Purkinje cell (primary cell): Measurements from ENCODE around the gene DES. TPM values are rescaled to one million over a fixed set of nuclear protein-coding genes. Genes with fewer than 3 reads are reported as not detected.

Experiments
- polyA plus RNA-seq: library from polyadenylated mRNA; unstranded; fragments of >200 nt; fragmentation: Nextera tagmentation; gene quantifications from 2 replicates; pipeline ENCODE4 v1.2.1, GENCODE V29; 2014

The DES gene
- not detected in 2 replicates for polyA plus RNA-seq

DNA sequence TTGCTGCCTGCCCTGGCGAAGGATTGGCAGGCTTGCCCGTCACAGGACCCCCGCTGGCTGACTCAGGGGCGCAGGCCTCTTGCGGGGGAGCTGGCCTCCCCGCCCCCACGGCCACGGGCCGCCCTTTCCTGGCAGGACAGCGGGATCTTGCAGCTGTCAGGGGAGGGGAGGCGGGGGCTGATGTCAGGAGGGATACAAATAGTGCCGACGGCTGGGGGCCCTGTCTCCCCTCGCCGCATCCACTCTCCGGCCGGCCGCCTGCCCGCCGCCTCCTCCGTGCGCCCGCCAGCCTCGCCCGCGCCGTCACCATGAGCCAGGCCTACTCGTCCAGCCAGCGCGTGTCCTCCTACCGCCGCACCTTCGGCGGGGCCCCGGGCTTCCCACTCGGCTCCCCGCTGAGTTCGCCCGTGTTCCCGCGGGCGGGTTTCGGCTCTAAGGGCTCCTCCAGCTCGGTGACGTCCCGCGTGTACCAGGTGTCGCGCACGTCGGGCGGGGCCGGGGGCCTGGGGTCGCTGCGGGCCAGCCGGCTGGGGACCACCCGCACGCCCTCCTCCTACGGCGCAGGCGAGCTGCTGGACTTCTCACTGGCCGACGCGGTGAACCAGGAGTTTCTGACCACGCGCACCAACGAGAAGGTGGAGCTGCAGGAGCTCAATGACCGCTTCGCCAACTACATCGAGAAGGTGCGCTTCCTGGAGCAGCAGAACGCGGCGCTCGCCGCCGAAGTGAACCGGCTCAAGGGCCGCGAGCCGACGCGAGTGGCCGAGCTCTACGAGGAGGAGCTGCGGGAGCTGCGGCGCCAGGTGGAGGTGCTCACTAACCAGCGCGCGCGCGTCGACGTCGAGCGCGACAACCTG lies at the start of gene DES:
Gene DES, plus strand, starts transcription at position 223 of the 857 bp plus-strand sequence. Its CDS starts 86 bp downstream, at position 309.

GRCh38 chr2:219387306-219388120 lies 30.7 kb upstream of the DES start, which contains the start of gene DNPEP:
TSS of gene DNPEP (minus strand) at chr2:219387912. CDS start at chr2:219387794, 118 bp downstream.

GRCh38 chr2:219434718-219435525 lies 16.7 kb downstream of the DES start, which contains the start of gene SPEG:
TSS of gene SPEG (plus strand) at chr2:219434843. CDS start at chr2:219434978, 135 bp downstream.

Other genes starting within 250 kb of the DES start
- not detected in 2 replicates for gene SLC23A3, start 248.3 kb upstream of the DES start, polyA plus RNA-seq
- 4.6 and 9.5 TPM in 2 replicates for gene CNPPD1, start 241.5 kb upstream of the DES start, polyA plus RNA-seq
- gene RETREG2, start 240.1 kb upstream of the DES start, polyA plus RNA-seq = 43.3 and 81.2 TPM in 2 replicates
- gene ZFAND2B, start 211.6 kb upstream of the DES start, polyA plus RNA-seq = 6.2 and 7.7 TPM in 2 replicates
- 23.5 and 25.0 TPM in 2 replicates for gene ABCB6, start 199.4 kb upstream of the DES start, polyA plus RNA-seq
- 24.5 and 24.6 TPM in 2 replicates for gene ATG9A, start 188.7 kb upstream of the DES start, polyA plus RNA-seq
- gene ANKZF1, start 188.6 kb upstream of the DES start, polyA plus RNA-seq = 11.0 and 12.0 TPM in 2 replicates
- 0.46 and 3.0 TPM in 2 replicates for gene GLB1L, start 172.9 kb upstream of the DES start, polyA plus RNA-seq
- 2.6 and 9.3 TPM in 2 replicates for gene STK16, start 172.9 kb upstream of the DES start, polyA plus RNA-seq
- gene TUBA4B, start 165.1 kb upstream of the DES start, polyA plus RNA-seq = not detected in 2 replicates
- gene TUBA4A, start 164.5 kb upstream of the DES start, polyA plus RNA-seq = 297 and 356 TPM in 2 replicates
- 16.3 and 37.3 TPM in 2 replicates for gene DNAJB2, start 139.0 kb upstream of the DES start, polyA plus RNA-seq
- gene PTPRN, start 109.0 kb upstream of the DES start, polyA plus RNA-seq = 89.5 and 103 TPM in 2 replicates
- gene RESP18, start 85.6 kb upstream of the DES start, polyA plus RNA-seq = 6.5 TPM in 1 of 2 replicates, not detected in the other
- gene DNPEP, start 30.5 kb upstream of the DES start, polyA plus RNA-seq = 14.2 and 14.7 TPM in 2 replicates
- gene SPEG, start 16.5 kb downstream of the DES start, polyA plus RNA-seq = 1.5 and 3.0 TPM in 2 replicates
- 2.8 and 5.3 TPM in 2 replicates for gene GMPPA, start 80.5 kb downstream of the DES start, polyA plus RNA-seq
- gene ASIC4, start 96.1 kb downstream of the DES start, polyA plus RNA-seq = not detected in 2 replicates
- 3.1 and 10.5 TPM in 2 replicates for gene CHPF, start 125.4 kb downstream of the DES start, polyA plus RNA-seq
- gene TMEM198, start 125.7 kb downstream of the DES start, polyA plus RNA-seq = 0.97 and 0.99 TPM in 2 replicates
- 11.5 and 14.0 TPM in 2 replicates for gene OBSL1, start 153.2 kb downstream of the DES start, polyA plus RNA-seq
- gene INHA, start 153.9 kb downstream of the DES start, polyA plus RNA-seq = 0.60 and 1.7 TPM in 2 replicates
- 0.06 and 0.90 TPM in 2 replicates for gene STK11IP, start 179.5 kb downstream of the DES start, polyA plus RNA-seq
- 5.3 and 7.6 TPM in 2 replicates for gene SLC4A3, start 209.3 kb downstream of the DES start, polyA plus RNA-seq